ENCODE data around the gene ZSCAN20.
"Not testable (repeated sequence)": the region's sequence is repeated elsewhere in the genome, so short reads cannot be mapped to it uniquely, and the experiment has no call there.

Gene ZSCAN20

GRCh38 chr1:33477451-33477850 is 5.0 kb downstream of the ZSCAN20 start:
- FAIRE-seq (no peak), DNase-seq (ENCODE audit: low spot score) (no peak)

GRCh38 chr1:33482412-33482811 is 10.0 kb downstream of the ZSCAN20 start:
- no peak for DNase-seq (ENCODE audit: low spot score)
- no peak for FAIRE-seq

GRCh38 chr1:33488624-33489023 is 16.2 kb downstream of the ZSCAN20 start:
- no peak for DNase-seq (ENCODE audit: low spot score)
- no peak for FAIRE-seq

GRCh38 chr1:33494929-33495328 is 22.5 kb downstream of the ZSCAN20 start:
- DNase-seq (ENCODE audit: low spot score): no peak

GRCh38 chr1:33497410-33497809 is 25.0 kb downstream of the ZSCAN20 start:
- no peak for FAIRE-seq

More at GRCh38 chr1:33494929-33495328, 22.5 kb downstream of the ZSCAN20 start:
- no peak for FAIRE-seq

GRCh38 chr1:33500547-33500946 is 28.1 kb downstream of the ZSCAN20 start:
- DNase-seq (ENCODE audit: low spot score): no peak
- FAIRE-seq: no peak

More at GRCh38 chr1:33497410-33497809, 25.0 kb downstream of the ZSCAN20 start:
- DNase-seq (ENCODE audit: low spot score): no peak

GRCh38 chr1:33501309-33501708 is 28.9 kb downstream of the ZSCAN20 start:
- FAIRE-seq (no peak), DNase-seq (ENCODE audit: low spot score) (no peak)

GRCh38 chr1:33501774-33502173 is 29.3 kb downstream of the ZSCAN20 start:
- DNase-seq (ENCODE audit: low spot score): no peak
- FAIRE-seq: no peak

GRCh38 chr1:33502726-33503125 is 30.3 kb downstream of the ZSCAN20 start:
- DNase-seq (ENCODE audit: low spot score) (no peak), FAIRE-seq (no peak)

- FAIRE-seq: no peak
Observed at GRCh38 chr1:33503506-33503905, 31.1 kb downstream of the ZSCAN20 start.

GRCh38 chr1:33507661-33508060 is 35.2 kb downstream of the ZSCAN20 start:
- DNase-seq (ENCODE audit: low spot score) (no peak), FAIRE-seq (no peak)

More at GRCh38 chr1:33503506-33503905, 31.1 kb downstream of the ZSCAN20 start:
- no peak for DNase-seq (ENCODE audit: low spot score)

- no peak for FAIRE-seq
- no peak for DNase-seq (ENCODE audit: low spot score)
Observed at GRCh38 chr1:33508151-33508550, 35.7 kb downstream of the ZSCAN20 start.

- not testable (repeated sequence) for DNase-seq (ENCODE audit: low spot score); FAIRE-seq
Observed at GRCh38 chr1:33509276-33509675, 36.8 kb downstream of the ZSCAN20 start.

- no peak for FAIRE-seq
- no peak for DNase-seq (ENCODE audit: low spot score)
Observed at GRCh38 chr1:33512226-33513011, 40.0 kb downstream of the ZSCAN20 start.

- DNase-seq (ENCODE audit: low spot score) (no peak), FAIRE-seq (no peak)
Observed at GRCh38 chr1:33515112-33515511, 42.7 kb downstream of the ZSCAN20 start.

- DNase-seq (ENCODE audit: low spot score): no peak
- no peak for FAIRE-seq
Observed at GRCh38 chr1:33515607-33516006, 43.2 kb downstream of the ZSCAN20 start.

GRCh38 chr1:33516428-33516827 is 44.0 kb downstream of the ZSCAN20 start:
- no peak for FAIRE-seq
- DNase-seq (ENCODE audit: low spot score): no peak

- DNase-seq (ENCODE audit: low spot score): no peak
- FAIRE-seq: no peak
Observed at GRCh38 chr1:33516891-33517567, 44.6 kb downstream of the ZSCAN20 start.

GRCh38 chr1:33517596-33518250 is 45.3 kb downstream of the ZSCAN20 start:
- no peak for FAIRE-seq
- DNase-seq (ENCODE audit: low spot score): no peak

GRCh38 chr1:33519240-33519884 is 46.9 kb downstream of the ZSCAN20 start:
- no peak for DNase-seq (ENCODE audit: low spot score)
- FAIRE-seq: no peak

GRCh38 chr1:33524586-33524985 is 52.1 kb downstream of the ZSCAN20 start:
- no peak for FAIRE-seq
- DNase-seq (ENCODE audit: low spot score): no peak

GRCh38 chr1:33527934-33528333 is 55.5 kb downstream of the ZSCAN20 start:
- no peak for FAIRE-seq
- DNase-seq (ENCODE audit: low spot score): no peak

All from RCC 7860 (cell line).